GM10266 (cell line): Measurements from ENCODE around the gene RNF150.

Experiments used
- DNase-seq: peaks from one replicate; pipeline ENCODE4 v3.0.0; 2012; ENCODE audit errors: extremely low spot score
- TF ChIP-seq, protein P1 (sequence below): IDR thresholded peaks from 2 replicates; pipeline ENCODE4 v1.5.1; 2012; ENCODE audit warnings: mild to moderate bottlenecking, low read depth; ENCODE audit not compliant: control insufficient read depth, insufficient read depth; ENCODE audit errors: missing control alignments

The RNF150 gene

DNA sequence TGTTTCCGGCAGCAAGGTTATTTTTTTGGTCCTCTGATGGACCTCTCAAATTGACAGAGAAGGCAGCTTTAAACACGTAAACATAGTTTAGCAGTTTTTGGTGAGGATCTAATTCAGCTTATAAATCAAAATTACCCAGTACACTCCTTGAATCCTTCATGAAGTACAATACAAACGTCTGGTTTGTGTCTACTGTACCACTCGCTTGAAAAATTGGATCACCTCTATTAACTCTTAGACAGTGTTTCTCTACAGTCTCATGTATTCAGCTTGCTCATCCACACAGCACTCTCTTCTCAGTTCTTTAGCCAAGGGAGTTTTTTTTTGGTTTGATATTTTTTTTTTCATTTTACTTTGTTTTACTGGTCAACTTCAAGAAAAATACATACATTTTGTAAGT, 113.5 kb downstream of the RNF150 start:
- TF ChIP-seq, protein P1, sequence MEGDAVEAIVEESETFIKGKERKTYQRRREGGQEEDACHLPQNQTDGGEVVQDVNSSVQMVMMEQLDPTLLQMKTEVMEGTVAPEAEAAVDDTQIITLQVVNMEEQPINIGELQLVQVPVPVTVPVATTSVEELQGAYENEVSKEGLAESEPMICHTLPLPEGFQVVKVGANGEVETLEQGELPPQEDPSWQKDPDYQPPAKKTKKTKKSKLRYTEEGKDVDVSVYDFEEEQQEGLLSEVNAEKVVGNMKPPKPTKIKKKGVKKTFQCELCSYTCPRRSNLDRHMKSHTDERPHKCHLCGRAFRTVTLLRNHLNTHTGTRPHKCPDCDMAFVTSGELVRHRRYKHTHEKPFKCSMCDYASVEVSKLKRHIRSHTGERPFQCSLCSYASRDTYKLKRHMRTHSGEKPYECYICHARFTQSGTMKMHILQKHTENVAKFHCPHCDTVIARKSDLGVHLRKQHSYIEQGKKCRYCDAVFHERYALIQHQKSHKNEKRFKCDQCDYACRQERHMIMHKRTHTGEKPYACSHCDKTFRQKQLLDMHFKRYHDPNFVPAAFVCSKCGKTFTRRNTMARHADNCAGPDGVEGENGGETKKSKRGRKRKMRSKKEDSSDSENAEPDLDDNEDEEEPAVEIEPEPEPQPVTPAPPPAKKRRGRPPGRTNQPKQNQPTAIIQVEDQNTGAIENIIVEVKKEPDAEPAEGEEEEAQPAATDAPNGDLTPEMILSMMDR = no peak
- no peak for DNase-seq

DNA sequence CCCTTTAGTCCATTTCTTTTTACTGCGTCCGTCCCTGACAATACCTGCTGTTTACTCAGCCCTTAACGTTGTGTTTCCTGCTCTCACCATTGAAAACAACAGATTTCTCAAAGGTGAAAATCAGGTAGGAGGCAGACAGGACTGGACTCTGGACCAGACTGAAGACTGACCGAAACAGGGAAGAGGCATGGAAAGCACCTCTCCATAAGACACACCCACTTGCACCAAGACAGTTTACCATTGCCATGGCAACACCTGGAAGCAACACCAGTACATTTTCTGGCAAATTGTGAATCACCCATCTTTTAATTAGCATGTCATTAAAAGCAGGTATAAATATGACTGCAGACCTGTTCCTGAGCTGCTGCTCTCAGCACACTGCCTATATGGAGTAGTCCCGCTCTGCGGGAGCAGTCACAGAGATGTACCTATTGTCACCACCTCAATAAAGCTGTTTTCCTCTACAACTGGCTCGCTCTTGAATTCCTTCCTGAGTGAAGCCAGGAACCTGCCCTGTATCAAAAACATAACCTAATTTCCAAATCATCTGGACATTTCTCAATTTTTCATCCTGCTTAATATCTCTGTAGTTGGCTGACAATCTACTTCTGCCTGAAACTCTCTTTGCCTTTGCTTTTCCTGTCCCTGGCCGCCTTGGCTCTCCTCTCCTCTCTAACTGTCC, 117.0 kb downstream of the RNF150 start:
- TF ChIP-seq, protein P1 = no peak
- no peak for DNase-seq

DNA sequence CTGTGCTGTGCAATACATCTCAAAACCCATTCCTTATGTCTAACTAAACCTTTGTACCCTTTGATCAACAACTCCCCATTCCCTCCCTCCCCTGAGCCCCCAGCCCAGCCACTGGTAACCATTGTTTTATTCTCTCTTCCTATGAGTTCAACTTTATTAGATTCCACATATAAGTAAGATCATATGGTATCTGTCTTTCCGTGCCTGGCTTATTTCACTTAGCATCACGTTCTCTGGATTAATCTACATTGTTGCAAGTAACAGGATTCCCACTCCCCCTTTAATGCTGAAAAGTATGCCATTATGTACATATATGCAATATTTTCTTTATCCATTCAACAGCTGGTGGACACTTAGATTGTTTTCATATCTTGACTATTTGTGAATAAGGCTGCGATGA, 119.4 kb downstream of the RNF150 start:
- TF ChIP-seq, protein P1 = no peak
- DNase-seq = no peak

DNA sequence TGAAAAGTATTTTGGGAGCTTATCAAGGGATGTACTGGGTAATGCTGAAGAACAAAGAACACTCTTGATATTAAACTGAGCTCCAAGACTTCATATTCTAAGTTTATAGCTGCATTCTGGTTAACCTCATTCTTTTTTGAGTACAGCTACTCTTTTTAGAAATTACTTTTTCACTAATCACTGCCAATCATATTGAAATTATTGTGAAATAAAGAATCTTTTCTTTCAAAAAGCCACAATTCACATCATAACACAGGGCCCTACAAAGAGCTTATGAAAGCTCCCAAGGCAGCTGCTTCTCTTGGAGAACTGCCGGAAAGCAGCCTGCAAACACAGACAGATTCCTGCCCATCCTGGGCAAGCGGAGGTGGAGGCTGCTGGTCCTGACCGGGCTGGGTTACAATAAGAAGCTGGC, 121.4 kb downstream of the RNF150 start:
- no peak for DNase-seq
- TF ChIP-seq, protein P1 = no peak

DNA sequence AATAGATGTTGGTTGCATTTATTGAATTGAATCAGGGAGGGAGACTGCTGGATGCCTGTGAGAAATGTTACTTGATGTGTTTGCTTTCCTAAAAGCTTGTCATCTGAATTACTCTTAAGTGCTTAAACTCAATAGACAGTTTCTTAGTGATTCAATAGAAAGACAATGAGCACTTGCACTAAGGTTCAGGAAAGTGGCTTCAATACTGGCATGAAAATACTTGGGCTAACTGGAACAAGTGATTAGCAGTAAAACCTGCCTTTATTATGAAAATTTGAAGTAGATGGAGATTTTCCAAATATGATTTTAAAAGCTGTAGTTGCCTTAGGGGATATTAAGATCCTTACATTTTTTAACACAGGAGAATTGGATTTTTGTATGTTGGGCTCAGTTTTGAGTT, 123.3 kb downstream of the RNF150 start:
- no peak for DNase-seq
- TF ChIP-seq, protein P1 = no peak

DNA sequence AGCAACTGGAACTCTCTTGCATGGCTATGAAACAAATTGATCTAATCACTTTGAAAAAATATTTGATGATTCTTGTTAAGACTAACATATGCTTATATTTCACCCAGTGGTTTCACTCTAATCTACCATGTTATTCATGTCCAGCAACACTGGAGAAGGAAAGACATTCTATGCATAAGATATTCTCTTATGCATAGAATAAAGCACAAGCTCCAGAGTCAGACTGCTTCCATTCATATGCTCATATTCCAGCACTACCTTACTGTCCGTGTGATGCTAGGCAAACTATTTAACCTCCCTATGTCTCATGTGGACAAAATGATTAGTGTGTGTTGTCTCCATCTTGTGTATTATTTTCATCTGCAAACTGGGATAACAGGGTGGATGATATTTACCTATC, 124.1 kb downstream of the RNF150 start:
- TF ChIP-seq, protein P1 = no peak
- no peak for DNase-seq

DNA sequence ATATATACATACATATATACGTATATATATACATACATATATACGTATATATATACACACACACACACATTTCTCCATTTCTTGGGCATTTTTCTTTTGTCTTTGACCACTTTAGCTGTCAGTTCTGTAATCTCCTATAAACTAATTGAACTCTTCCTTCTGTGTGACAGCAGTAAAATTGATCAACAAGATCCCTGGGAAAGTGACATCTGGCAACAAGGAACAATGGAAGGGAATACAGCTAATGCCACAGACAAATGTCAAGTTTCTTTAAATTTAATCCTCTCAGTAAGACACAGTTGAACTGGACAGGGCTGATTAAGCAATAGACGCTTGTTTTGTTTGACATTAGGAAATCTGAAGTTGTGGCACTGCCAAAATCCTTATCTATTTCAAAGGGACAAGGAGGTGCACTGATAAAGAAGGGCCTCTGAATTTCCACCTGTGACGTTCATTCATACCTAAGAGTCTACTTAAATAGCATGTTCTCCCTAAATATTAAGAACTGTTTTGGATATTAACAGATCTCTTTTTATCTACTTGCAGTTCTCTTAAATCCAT, 126.9 kb downstream of the RNF150 start:
- DNase-seq = no peak
- TF ChIP-seq, protein P1 = no peak
